ENCODE measurements around the gene MIER3.

MIER3 gene

GRCh38 chr5:56896763-56897162 lies 55.2 kb downstream of the MIER3 start:
- DNase-seq, result no peak

DNA sequence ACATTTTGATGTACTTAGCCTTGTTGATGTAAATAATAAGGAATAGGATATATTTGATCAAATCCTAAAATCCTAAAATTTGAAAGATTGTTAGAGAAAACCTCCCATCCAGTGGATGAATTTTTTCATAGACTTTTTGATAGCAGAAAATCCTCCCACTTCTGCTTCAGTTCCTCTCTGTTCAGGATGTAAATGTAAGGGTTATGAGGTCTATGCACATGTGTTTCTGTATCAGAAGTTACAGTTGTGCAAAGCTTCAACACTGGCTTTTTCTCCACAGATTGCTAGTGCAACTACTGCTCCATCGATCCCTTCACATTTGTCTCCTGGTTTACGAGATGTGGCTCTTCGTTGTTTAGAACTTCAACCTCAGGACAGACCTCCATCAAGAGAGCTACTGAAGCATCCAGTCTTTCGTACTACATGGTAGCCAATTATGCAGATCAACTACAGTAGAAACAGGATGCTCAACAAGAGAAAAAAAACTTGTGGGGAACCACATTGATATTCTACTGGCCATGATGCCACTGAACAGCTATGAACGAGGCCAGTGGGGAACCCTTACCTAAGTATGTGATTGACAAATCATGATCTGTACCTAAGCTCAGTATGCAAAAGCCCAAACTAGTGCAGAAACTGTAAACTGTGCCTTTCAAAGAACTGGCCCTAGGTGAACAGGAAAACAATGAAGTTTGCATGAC lies 58.5 kb downstream of the MIER3 start:
- DNase-seq, result no peak

GRCh38 chr5:56881571-56881970 lies 70.4 kb downstream of the MIER3 start:
- no peak for DNase-seq

GRCh38 chr5:56876327-56876726 lies 75.6 kb downstream of the MIER3 start:
- DNase-seq, result no peak

DNA sequence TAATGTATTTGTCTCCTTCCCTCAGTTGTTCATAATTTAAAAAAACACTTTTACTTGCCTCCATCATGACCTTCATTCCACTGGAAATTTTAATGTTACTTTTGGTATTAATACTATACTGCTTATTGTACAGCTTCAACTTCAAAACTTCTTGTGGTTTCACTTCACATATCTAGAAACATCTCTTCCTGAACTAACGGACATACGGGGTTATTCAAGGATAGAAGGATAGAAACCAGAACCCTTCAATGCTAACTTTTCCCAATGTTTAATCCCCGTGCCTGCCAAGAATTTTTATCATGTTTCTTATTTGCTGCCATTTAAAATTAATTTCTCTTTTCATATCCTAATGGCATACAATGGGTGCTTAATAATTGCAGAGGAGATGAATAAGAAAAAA lies 78.9 kb downstream of the MIER3 start:
- DNase-seq, result no peak

DNA sequence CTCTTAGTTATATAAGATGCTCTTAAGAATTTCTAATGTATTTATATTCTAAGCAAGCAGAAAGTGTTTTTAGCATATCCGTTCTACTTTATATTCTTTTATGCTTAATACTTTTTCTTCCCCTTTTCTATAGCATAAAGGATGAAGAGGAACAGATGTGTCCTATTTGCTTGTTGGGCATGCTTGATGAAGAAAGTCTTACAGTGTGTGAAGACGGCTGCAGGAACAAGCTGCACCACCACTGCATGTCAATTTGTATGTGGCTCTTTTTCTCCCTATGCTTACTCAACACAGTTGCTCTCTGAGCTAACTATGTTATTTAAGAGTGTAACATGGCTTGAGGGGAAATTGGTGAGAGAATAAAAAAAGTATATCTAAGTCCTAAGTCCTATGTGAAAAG lies 80.1 kb downstream of the MIER3 start:
- DNase-seq, result no peak
